Bronchial epithelial cell (primary cell): ENCODE results near the gene PSMG1. TPM values are rescaled to one million over a fixed set of nuclear protein-coding genes. Genes with fewer than 3 reads are reported as not detected.

Source experiments
- DNase-seq: peaks from one replicate; pipeline ENCODE4 v3.0.0-alpha.2; 2010; ENCODE audit warnings: low read depth
- FAIRE-seq: peaks from 2 replicates; lab custom pipeline; 2011; peaks lifted over from hg19 to GRCh38; lab: Jason Lieb, UNC
- H3K27me3 ChIP-seq: 2 replicates; pipeline ENCODE4 v1.5.1; 2011; ENCODE audit warnings: low read length; ENCODE audit not compliant: control insufficient read depth, insufficient read depth
- H3K36me3 ChIP-seq: 2 replicates; pipeline ENCODE4 v1.5.1; 2011; ENCODE audit warnings: low read length; ENCODE audit not compliant: control insufficient read depth, insufficient read depth
- H3K4me3 ChIP-seq: 2 replicates; pipeline ENCODE4 v1.5.1; 2011; ENCODE audit warnings: mild to moderate bottlenecking, low read depth, low read length, control low read depth
- total RNA-seq: library from RNA; depleted of rRNA; stranded (reverse); fragments of >200 nt; gene quantifications from 2 replicates; pipeline ENCODE4 v1.2.1, GENCODE V29; 2014
- TF ChIP-seq, protein P1 (sequence below): IDR thresholded peaks from 2 replicates; pipeline ENCODE4 v1.5.1; 2011; ENCODE audit warnings: mild to moderate bottlenecking, moderate library complexity, low read length, control low read depth, inconsistent platforms; ENCODE audit not compliant: insufficient read depth, severe bottlenecking

PSMG1 gene
- total RNA-seq, 1 donor from 2014 or later: 57.1 TPM

GRCh38 chr21:39152271-39152670 is 31.0 kb downstream of the PSMG1 start:
- no peaks in the 10 kb centered on the region for H3K36me3 ChIP-seq
- no peak overlapping the region for H3K4me3 ChIP-seq
- no peak for FAIRE-seq
- no peak for DNase-seq
- H3K27me3 ChIP-seq: no peaks in the 10 kb centered on the region
- TF ChIP-seq, protein P1, sequence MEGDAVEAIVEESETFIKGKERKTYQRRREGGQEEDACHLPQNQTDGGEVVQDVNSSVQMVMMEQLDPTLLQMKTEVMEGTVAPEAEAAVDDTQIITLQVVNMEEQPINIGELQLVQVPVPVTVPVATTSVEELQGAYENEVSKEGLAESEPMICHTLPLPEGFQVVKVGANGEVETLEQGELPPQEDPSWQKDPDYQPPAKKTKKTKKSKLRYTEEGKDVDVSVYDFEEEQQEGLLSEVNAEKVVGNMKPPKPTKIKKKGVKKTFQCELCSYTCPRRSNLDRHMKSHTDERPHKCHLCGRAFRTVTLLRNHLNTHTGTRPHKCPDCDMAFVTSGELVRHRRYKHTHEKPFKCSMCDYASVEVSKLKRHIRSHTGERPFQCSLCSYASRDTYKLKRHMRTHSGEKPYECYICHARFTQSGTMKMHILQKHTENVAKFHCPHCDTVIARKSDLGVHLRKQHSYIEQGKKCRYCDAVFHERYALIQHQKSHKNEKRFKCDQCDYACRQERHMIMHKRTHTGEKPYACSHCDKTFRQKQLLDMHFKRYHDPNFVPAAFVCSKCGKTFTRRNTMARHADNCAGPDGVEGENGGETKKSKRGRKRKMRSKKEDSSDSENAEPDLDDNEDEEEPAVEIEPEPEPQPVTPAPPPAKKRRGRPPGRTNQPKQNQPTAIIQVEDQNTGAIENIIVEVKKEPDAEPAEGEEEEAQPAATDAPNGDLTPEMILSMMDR: no peak

- H3K4me3 ChIP-seq: no peak overlapping the region
- no peaks in the 10 kb centered on the region for H3K27me3 ChIP-seq
- TF ChIP-seq, protein P1: no peak
- DNase-seq (no peak), FAIRE-seq (no peak)
- H3K36me3 ChIP-seq: no peaks in the 10 kb centered on the region
These were observed 32.4 kb downstream of the PSMG1 start for GRCh38 chr21:39150877-39151276.

DNA sequence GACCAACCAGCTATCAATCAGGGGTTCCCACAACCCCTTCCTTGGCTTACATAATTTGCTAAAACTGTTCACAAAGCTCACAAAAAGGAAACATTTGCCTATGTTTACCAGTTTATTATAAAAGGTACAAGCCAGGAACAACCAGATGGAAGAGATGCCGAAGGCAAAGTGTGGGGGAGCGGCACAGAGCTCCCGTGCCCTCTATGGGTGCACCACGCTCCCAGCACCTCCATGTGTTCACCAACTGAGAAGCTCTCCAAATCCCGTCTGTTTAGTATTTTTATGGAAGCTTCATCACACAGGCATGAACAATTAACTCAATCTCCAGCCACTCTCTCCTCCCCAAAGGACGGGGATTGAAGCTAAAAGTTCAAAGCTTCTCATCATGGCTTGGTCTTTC is 32.9 kb downstream of the PSMG1 start:
- DNase-seq (no peak), FAIRE-seq (no peak)
- no peaks in the 10 kb centered on the region for H3K27me3 ChIP-seq
- TF ChIP-seq, protein P1: no peak
- H3K36me3 ChIP-seq: no peaks in the 10 kb centered on the region
- H3K4me3 ChIP-seq: no peak overlapping the region

- DNase-seq (no peak), FAIRE-seq (no peak)
- no peak overlapping the region for H3K4me3 ChIP-seq
- no peaks in the 10 kb centered on the region for H3K36me3 ChIP-seq
- TF ChIP-seq, protein P1: no peak
- H3K27me3 ChIP-seq: no peaks in the 10 kb centered on the region
These were observed 33.4 kb downstream of the PSMG1 start for GRCh38 chr21:39149882-39150281.

DNA sequence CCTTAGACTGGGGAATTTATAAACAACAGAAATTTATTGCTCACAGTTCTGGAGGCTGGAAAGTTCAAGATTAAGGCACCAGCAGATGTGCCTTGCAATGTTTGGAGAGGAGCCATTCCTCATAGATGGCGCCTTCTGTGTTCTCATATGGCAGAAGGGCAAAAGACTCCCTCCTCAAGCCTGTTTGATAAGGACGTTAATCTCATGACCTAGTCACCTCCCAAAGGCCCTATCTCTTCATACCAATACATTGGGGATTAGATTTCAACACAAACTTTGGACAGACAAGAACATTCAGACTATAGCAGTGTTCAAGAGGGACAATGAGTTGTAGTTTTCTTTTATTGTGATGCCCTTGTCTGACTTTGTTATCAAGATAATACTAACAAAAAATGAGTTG is 34.3 kb downstream of the PSMG1 start:
- FAIRE-seq (no peak), DNase-seq (no peak)
- TF ChIP-seq, protein P1: no peak
- Histone ChIP-seq H3K4me3 (no peak overlapping the region), H3K27me3 (no peaks in the 10 kb centered on the region), H3K36me3 (no peaks in the 10 kb centered on the region)

GRCh38 chr21:39144191-39144590 is 39.1 kb downstream of the PSMG1 start:
- DNase-seq (no peak), FAIRE-seq (no peak)
- Histone ChIP-seq H3K4me3 (no peak overlapping the region), H3K27me3 (no peaks in the 10 kb centered on the region), H3K36me3 (no peaks in the 10 kb centered on the region)
- TF ChIP-seq, protein P1: no peak
